GM12864 (cell line): ENCODE results near the gene UBE2G1.

ENCODE experiments used
- DNase-seq: peaks from one replicate; pipeline ENCODE4 v3.0.0-alpha.2; 2011; ENCODE audit warnings: low read depth
- H3K4me3 ChIP-seq: 2 replicates; pipeline ENCODE4 v1.5.1; 2011; ENCODE audit warnings: mild to moderate bottlenecking, low read depth, low read length, control low read depth
- TF ChIP-seq, protein P1 (sequence below): IDR thresholded peaks from 2 replicates; pipeline ENCODE4 v1.5.1; 2011; ENCODE audit warnings: low read depth, mild to moderate bottlenecking, moderate library complexity, low read length, control low read depth, inconsistent platforms; ENCODE audit errors: missing control alignments

Gene UBE2G1

DNA sequence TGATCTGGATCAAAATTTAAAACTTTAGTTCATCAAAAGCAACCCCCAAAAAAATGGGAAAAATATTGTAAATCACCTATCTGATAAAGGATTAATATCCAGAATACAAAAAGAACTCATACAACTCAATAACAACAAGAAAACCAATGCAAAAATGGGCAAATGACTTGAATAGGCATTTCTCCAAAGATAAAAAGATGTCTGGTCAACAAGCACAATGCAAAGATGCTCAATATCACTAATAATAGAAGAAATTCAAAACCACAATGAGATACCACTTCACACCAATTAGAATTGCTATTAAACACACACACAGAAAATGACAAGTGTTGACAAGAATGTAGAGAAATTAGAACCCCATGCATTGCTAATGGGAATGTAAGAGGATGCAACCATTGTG, 40.4 kb downstream of the UBE2G1 start:
- TF ChIP-seq, protein P1, sequence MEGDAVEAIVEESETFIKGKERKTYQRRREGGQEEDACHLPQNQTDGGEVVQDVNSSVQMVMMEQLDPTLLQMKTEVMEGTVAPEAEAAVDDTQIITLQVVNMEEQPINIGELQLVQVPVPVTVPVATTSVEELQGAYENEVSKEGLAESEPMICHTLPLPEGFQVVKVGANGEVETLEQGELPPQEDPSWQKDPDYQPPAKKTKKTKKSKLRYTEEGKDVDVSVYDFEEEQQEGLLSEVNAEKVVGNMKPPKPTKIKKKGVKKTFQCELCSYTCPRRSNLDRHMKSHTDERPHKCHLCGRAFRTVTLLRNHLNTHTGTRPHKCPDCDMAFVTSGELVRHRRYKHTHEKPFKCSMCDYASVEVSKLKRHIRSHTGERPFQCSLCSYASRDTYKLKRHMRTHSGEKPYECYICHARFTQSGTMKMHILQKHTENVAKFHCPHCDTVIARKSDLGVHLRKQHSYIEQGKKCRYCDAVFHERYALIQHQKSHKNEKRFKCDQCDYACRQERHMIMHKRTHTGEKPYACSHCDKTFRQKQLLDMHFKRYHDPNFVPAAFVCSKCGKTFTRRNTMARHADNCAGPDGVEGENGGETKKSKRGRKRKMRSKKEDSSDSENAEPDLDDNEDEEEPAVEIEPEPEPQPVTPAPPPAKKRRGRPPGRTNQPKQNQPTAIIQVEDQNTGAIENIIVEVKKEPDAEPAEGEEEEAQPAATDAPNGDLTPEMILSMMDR = no peak
- H3K4me3 ChIP-seq = no peak overlapping the region
- DNase-seq = no peak

DNA sequence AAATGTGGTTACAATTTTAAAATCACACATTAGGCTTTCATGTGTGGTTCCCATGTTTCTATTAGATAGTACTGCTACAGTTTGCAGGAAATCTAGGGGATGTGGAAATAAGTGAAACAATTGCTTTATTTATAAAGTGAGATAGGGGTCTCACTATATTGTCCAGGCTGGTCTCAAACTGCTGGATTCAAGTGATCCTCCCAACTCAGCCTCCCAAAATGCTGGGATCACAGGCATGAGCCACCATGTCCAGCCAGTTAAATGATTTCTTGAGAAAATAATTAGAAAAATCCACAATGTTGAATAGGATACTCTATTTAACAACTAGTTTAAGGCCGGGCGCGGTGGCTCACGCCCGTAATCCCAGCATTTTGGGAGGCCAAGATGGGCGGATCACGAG, 42.0 kb downstream of the UBE2G1 start:
- H3K4me3 ChIP-seq = no peak overlapping the region
- TF ChIP-seq, protein P1 = no peak
- DNase-seq = no peak

DNA sequence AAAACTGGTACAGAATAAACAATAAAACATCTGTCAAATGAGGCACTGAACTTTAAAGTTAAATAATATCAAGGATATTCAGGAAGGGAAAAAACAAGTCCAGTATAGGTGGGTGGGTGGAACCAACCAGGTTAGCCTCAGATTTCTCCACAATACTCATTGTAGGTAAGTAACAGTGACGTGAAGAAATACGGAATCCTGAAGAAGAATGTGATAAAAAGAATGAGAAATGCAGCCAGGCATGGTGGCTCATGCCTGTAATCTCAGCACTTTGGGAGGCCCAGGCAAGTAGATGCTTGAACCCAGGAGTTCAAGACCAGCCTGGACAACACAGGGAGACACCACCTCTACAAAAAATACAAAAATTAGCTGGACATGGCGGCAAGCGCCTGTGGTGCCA, 47.3 kb downstream of the UBE2G1 start:
- no peak for DNase-seq
- H3K4me3 ChIP-seq = no peak overlapping the region
- TF ChIP-seq, protein P1 = no peak

DNA sequence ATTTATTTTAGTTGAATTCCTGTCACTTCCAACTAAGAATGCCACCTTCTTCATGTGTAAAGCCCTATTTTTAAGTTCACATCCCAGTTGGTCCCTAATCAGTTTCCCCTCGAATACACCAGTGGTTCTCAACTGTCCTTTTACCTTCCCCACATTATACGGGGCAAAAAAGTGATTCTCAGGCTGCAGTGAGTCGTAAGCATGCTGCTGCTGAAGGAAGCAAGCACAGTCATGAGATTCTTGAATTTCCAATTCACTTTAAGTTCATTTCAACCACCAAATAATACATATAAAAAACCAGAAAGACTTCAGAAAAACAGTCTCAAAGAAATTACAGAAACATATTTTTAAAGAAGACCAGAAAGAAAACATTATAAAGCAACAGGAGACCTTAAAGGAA, 47.9 kb downstream of the UBE2G1 start:
- no peak overlapping the region for H3K4me3 ChIP-seq
- TF ChIP-seq, protein P1 = no peak
- no peak for DNase-seq

DNA sequence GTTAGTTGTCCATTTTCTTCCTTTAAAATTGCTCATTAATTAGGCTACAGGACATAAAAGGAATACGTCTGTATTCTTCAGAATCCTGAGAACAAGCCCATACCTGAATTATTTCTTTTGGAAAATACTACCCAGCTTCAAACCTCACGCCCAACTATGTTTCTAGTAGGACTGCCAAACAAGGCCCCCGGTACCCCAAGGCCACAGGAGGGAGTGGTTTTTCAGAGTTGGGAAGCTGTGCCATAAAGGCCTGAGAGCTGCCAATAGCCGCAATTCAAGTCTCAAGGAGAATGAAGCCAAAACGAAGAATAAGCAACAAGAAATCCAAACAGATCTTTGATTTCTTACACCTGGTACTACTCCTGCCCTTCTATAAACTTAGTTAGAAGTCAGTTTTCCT, 48.3 kb downstream of the UBE2G1 start:
- DNase-seq = no peak
- no peak overlapping the region for H3K4me3 ChIP-seq
- TF ChIP-seq, protein P1 = no peak

DNA sequence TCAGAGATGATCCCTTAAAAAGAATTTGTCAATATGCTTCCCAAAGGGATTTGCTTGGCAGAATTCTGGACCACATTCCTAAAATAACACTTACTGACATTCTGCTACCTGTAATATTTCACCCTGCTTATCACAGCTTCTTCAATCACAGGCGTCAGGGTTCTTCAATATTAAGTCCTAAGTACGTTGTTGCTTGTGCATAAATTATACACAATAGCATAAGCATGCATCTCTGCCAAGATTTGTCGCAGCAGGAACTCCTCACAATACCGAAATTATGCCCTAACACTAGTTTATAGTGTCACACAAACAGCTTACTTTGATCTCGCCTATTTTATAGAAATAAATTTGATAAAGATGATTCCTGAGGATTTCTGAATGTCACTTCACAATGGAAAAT, 48.9 kb downstream of the UBE2G1 start:
- TF ChIP-seq, protein P1 = no peak

DNA sequence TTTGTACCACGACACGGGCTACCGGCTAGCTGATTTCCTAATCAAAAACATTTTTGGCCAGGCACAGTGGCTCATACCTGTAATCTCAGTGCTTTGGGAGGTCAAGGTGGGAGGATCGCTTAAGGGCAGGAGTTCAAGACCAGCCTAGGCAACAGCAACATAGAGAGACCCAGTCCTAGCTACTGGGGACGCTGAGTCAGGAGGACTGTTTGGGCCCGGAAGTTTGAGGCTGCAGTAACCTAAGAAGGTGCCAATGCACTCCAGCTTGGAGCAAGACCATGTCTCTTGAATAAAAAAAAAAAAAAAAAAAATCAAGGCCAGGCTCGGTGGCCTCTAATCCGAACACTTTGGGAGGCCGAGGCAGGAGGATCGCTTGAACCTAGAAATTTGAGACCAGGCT, 49.8 kb downstream of the UBE2G1 start:
- no peak for DNase-seq
- no peak overlapping the region for H3K4me3 ChIP-seq
- TF ChIP-seq, protein P1 = no peak

More for the DNA sequence above, 48.9 kb downstream of the UBE2G1 start:
- DNase-seq = no peak
- H3K4me3 ChIP-seq = no peak overlapping the region
